ACC112 (cell line): ENCODE results near the gene MDFIC.
A peak's percentile ranks its signal among the peaks of the same experiment; 100 is the strongest.

Source experiments
- H2AFZ ChIP-seq: fragments of 200-600 bp; sonication (generic); one replicate; pipeline ENCODE4 v1.6.0; 2017; ENCODE audit warnings: antibody characterized with exemption, low read length; ENCODE audit not compliant: unreplicated experiment
- H3K27ac ChIP-seq: fragments of 200-600 bp; sonication (generic); 2 replicates; pipeline ENCODE4 v1.5.1; 2014; ENCODE audit warnings: low read depth, mild to moderate bottlenecking, antibody characterized with exemption, low read length, moderate library complexity
- H3K27me3 ChIP-seq: fragments of 200-600 bp; sonication (generic); 2 replicates; pipeline ENCODE4 v1.6.1; 2014; ENCODE audit warnings: mild to moderate bottlenecking, antibody characterized with exemption, low read length, moderate library complexity, mixed read lengths; ENCODE audit not compliant: insufficient read depth
- H3K36me3 ChIP-seq: fragments of 200-600 bp; sonication (generic); 2 replicates; pipeline ENCODE4 v1.6.1; 2016; ENCODE audit warnings: mild to moderate bottlenecking, antibody characterized with exemption, low read length, moderate library complexity, mixed read lengths; ENCODE audit not compliant: insufficient read depth
- H3K4me1 ChIP-seq: fragments of 200-600 bp; sonication (generic); one replicate; pipeline ENCODE4 v1.6.1; 2016; ENCODE audit warnings: low read length, mixed read lengths; ENCODE audit not compliant: insufficient read depth, unreplicated experiment, control insufficient read depth
- H3K4me3 ChIP-seq: fragments of 200-600 bp; sonication (generic); 2 replicates; pipeline ENCODE4 v1.5.1; 2014; ENCODE audit warnings: mild to moderate bottlenecking, low read depth, low read length
- H3K79me2 ChIP-seq: fragments of 200-600 bp; sonication (generic); one replicate; pipeline ENCODE4 v1.6.0; 2016; ENCODE audit warnings: low read length; ENCODE audit not compliant: control insufficient read depth, unreplicated experiment, insufficient read depth

The MDFIC gene

GRCh38 chr7:114952296-114952695, 30.4 kb downstream of the MDFIC start:
- Histone ChIP-seq H3K79me2 (peaks cover 17% of the 10 kb centered on the region), H3K4me3 (no peak overlapping the region), H3K27me3 (no peaks in the 10 kb centered on the region), H2AFZ (no peak overlapping the region), H3K36me3 (no peaks in the 10 kb centered on the region), H3K4me1 (no peaks in the 10 kb centered on the region), H3K27ac (no peak overlapping the region)

GRCh38 chr7:114953724-114954123, 31.8 kb downstream of the MDFIC start:
- Histone ChIP-seq H3K4me3 (no peak overlapping the region), H3K27ac (no peak overlapping the region), H3K36me3 (no peaks in the 10 kb centered on the region), H3K79me2 (peaks cover 16% of the 10 kb centered on the region), H3K4me1 (no peaks in the 10 kb centered on the region), H2AFZ (no peak overlapping the region), H3K27me3 (no peaks in the 10 kb centered on the region)

- peaks cover 14% of the 10 kb centered on the region for H3K4me1 ChIP-seq
- H3K27ac ChIP-seq, result no peak overlapping the region
- no peak overlapping the region for H2AFZ ChIP-seq
- peaks cover 16% of the 10 kb centered on the region for H3K79me2 ChIP-seq
- no peak overlapping the region for H3K4me3 ChIP-seq
- no peaks in the 10 kb centered on the region for H3K36me3 ChIP-seq
- no peaks in the 10 kb centered on the region for H3K27me3 ChIP-seq
Measured at GRCh38 chr7:114956702-114957101, 34.8 kb downstream of the MDFIC start.

GRCh38 chr7:114957444-114957843, 35.5 kb downstream of the MDFIC start:
- peaks cover 16% of the 10 kb centered on the region for H3K79me2 ChIP-seq

GRCh38 chr7:114959931-114960330, 38.0 kb downstream of the MDFIC start:
- no peaks in the 10 kb centered on the region for H3K36me3 ChIP-seq
- no peaks in the 10 kb centered on the region for H3K27me3 ChIP-seq
- H3K79me2 ChIP-seq, result peaks cover 15% of the 10 kb centered on the region
- no peak overlapping the region for H2AFZ ChIP-seq
- H3K4me3 ChIP-seq, result no peak overlapping the region
- peaks cover 14% of the 10 kb centered on the region for H3K4me1 ChIP-seq
- H3K27ac ChIP-seq, result peak overlapping the region; percentile 34; the same call in 1 of the 2 replicates

More at GRCh38 chr7:114957444-114957843, 35.5 kb downstream of the MDFIC start:
- Histone ChIP-seq H3K27ac (no peak overlapping the region), H2AFZ (no peak overlapping the region), H3K27me3 (no peaks in the 10 kb centered on the region), H3K4me3 (no peak overlapping the region), H3K4me1 (peaks cover 14% of the 10 kb centered on the region), H3K36me3 (no peaks in the 10 kb centered on the region)

- H3K79me2 ChIP-seq, result peaks cover 12% of the 10 kb centered on the region
Measured at GRCh38 chr7:114962441-114962840, 40.5 kb downstream of the MDFIC start.

GRCh38 chr7:114966156-114966555, 44.3 kb downstream of the MDFIC start:
- no peak overlapping the region for H3K27ac ChIP-seq
- H3K79me2 ChIP-seq, result peaks cover 25% of the 10 kb centered on the region
- no peak overlapping the region for H3K4me3 ChIP-seq
- H3K27me3 ChIP-seq, result no peaks in the 10 kb centered on the region
- no peaks in the 10 kb centered on the region for H3K4me1 ChIP-seq
- H3K36me3 ChIP-seq, result no peaks in the 10 kb centered on the region; the same call in 1 of the 2 replicates
- H2AFZ ChIP-seq, result no peak overlapping the region

More at GRCh38 chr7:114962441-114962840, 40.5 kb downstream of the MDFIC start:
- no peak overlapping the region for H3K27ac ChIP-seq
- no peaks in the 10 kb centered on the region; the same call in 1 of the 2 replicates for H3K36me3 ChIP-seq
- H2AFZ ChIP-seq, result no peak overlapping the region
- no peaks in the 10 kb centered on the region for H3K27me3 ChIP-seq
- H3K4me1 ChIP-seq, result peaks cover 14% of the 10 kb centered on the region
- no peak overlapping the region for H3K4me3 ChIP-seq

- H3K27ac ChIP-seq, result no peak overlapping the region
- peaks cover 32% of the 10 kb centered on the region for H3K79me2 ChIP-seq
- no peak overlapping the region for H3K4me3 ChIP-seq
- H3K27me3 ChIP-seq, result no peaks in the 10 kb centered on the region
- H3K4me1 ChIP-seq, result peaks cover 12% of the 10 kb centered on the region
- no peaks in the 10 kb centered on the region; the same call in 1 of the 2 replicates for H3K36me3 ChIP-seq
- H2AFZ ChIP-seq, result no peak overlapping the region
Measured at GRCh38 chr7:114969096-114969495, 47.2 kb downstream of the MDFIC start.

- no peak overlapping the region for H3K27ac ChIP-seq
- H3K4me3 ChIP-seq, result no peak overlapping the region
- no peak overlapping the region for H2AFZ ChIP-seq
- peaks cover 12% of the 10 kb centered on the region for H3K4me1 ChIP-seq
- peaks cover 29% of the 10 kb centered on the region for H3K79me2 ChIP-seq
- H3K27me3 ChIP-seq, result no peaks in the 10 kb centered on the region
- H3K36me3 ChIP-seq, result no peaks in the 10 kb centered on the region; the same call in 1 of the 2 replicates
Measured at GRCh38 chr7:114970308-114970707, 48.4 kb downstream of the MDFIC start.

GRCh38 chr7:114970732-114971131, 48.8 kb downstream of the MDFIC start:
- peaks cover 28% of the 10 kb centered on the region for H3K79me2 ChIP-seq

GRCh38 chr7:114972567-114972966, 50.7 kb downstream of the MDFIC start:
- no peak overlapping the region for H2AFZ ChIP-seq
- peaks cover 29% of the 10 kb centered on the region for H3K79me2 ChIP-seq

More at GRCh38 chr7:114970732-114971131, 48.8 kb downstream of the MDFIC start:
- Histone ChIP-seq H3K4me3 (no peak overlapping the region), H3K36me3 (no peaks in the 10 kb centered on the region; the same call in 1 of the 2 replicates), H3K27me3 (no peaks in the 10 kb centered on the region), H2AFZ (no peak overlapping the region), H3K4me1 (peaks cover 12% of the 10 kb centered on the region), H3K27ac (no peak overlapping the region)

More at GRCh38 chr7:114972567-114972966, 50.7 kb downstream of the MDFIC start:
- Histone ChIP-seq H3K27ac (no peak overlapping the region), H3K4me1 (peaks cover 12% of the 10 kb centered on the region), H3K36me3 (no peaks in the 10 kb centered on the region), H3K27me3 (no peaks in the 10 kb centered on the region), H3K4me3 (no peak overlapping the region)
